Measurements from ENCODE around the gene TK1.

DNA sequence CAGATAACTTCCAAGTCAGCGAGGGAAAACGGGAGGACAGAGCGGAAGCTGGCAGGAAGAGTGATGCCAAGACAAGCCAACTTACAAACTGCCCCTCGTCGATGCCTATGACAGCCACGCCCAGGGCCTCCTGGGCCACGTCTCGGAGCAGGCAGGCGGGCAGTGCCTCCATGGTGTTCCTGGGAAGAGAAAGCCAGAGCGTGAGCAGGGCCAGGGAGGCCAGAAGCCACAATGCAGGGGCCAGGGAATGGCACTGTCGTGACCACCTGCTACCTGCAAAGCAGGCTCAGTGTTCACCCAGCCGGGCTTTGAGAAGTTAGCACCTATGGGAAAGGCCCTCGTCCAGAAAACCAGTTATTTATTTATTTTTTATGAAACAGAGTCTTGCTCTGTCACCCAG is 4.3 kb downstream of the TK1 start:
- TF ChIP-seq YY1 (IDR thresholded peaks at IDR 0.05; ENCODE audit: low read depth) (no peak), TEAD4 (IDR thresholded peaks at IDR 0.05) (no peak), CEBPB (IDR thresholded peaks at IDR 0.05) (no peak), ZBTB7A (IDR thresholded peaks at IDR 0.05; ENCODE audit: low read depth) (no peak), EP300 (IDR thresholded peaks at IDR 0.05; ENCODE audit: borderline replicate concordance) (no peak)
- TF ChIP-seq, protein P1, sequence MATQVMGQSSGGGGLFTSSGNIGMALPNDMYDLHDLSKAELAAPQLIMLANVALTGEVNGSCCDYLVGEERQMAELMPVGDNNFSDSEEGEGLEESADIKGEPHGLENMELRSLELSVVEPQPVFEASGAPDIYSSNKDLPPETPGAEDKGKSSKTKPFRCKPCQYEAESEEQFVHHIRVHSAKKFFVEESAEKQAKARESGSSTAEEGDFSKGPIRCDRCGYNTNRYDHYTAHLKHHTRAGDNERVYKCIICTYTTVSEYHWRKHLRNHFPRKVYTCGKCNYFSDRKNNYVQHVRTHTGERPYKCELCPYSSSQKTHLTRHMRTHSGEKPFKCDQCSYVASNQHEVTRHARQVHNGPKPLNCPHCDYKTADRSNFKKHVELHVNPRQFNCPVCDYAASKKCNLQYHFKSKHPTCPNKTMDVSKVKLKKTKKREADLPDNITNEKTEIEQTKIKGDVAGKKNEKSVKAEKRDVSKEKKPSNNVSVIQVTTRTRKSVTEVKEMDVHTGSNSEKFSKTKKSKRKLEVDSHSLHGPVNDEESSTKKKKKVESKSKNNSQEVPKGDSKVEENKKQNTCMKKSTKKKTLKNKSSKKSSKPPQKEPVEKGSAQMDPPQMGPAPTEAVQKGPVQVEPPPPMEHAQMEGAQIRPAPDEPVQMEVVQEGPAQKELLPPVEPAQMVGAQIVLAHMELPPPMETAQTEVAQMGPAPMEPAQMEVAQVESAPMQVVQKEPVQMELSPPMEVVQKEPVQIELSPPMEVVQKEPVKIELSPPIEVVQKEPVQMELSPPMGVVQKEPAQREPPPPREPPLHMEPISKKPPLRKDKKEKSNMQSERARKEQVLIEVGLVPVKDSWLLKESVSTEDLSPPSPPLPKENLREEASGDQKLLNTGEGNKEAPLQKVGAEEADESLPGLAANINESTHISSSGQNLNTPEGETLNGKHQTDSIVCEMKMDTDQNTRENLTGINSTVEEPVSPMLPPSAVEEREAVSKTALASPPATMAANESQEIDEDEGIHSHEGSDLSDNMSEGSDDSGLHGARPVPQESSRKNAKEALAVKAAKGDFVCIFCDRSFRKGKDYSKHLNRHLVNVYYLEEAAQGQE (IDR thresholded peaks at IDR 0.05; ENCODE audit: low read depth), result no peak

Data from Ishikawa (cell line).